SK-N-SH (cell line): ENCODE data around the gene TBC1D10B. TPM values are rescaled to one million over a fixed set of nuclear protein-coding genes. Genes with fewer than 3 reads are reported as not detected.

Experiments
- CTCF ChIA-PET: fragments of 300-600, 350-600 bp; formaldehyde crosslinking; extraction: SDS; loops from one replicate; lab custom pipeline; 2021; lab: Yijun Ruan, JAX
- POLR2A ChIA-PET: fragments of 350-600 bp; sonication (Branson Sonifier 250); formaldehyde crosslinking; extraction: SDS; loops from one replicate; lab custom pipeline; 2020; ENCODE audit warnings: antibody characterized with exemption, inconsistent platforms; lab: Yijun Ruan, JAX
- DNase-seq: peaks from one replicate; pipeline ENCODE4 v3.0.0; 2012
- H2AFZ ChIP-seq: fragments of 200-600 bp; sonication (generic); 2 replicates; pipeline ENCODE4 v1.8.1; 2016; ENCODE audit warnings: antibody characterized with exemption, mild to moderate bottlenecking, low read depth
- H3F3A ChIP-seq: fragments of 200-600 bp; sonication (generic); replicated peaks from 2 replicates; pipeline ENCODE3; 2016; ENCODE audit warnings: antibody characterized with exemption, mild to moderate bottlenecking; ENCODE audit not compliant: insufficient read depth
- H3K27ac ChIP-seq, 2 experiments: fragments of 200-500 bp in 1 of 2; fragments of 200-600 bp in 1 of 2; sonication (Bioruptor generic) in 1 of 2; sonication (generic), shearing (Covaris generic) in 1 of 2; 2 replicates each; pipeline versions ENCODE4 v1.5.1 to v1.6.1; 2014 to 2016; ENCODE audit warnings: low read depth in 2 of 2, inconsistent platforms in 1 of 2, low read length in 1 of 2, mild to moderate bottlenecking in 1 of 2, mixed read lengths in 1 of 2
- H3K27me3 ChIP-seq: fragments of 200-600 bp; sonication (generic), shearing (Covaris generic); 2 replicates; pipeline ENCODE4 v1.6.1; 2016; ENCODE audit warnings: mixed run types; ENCODE audit not compliant: insufficient read depth
- H3K36me3 ChIP-seq, 2 experiments: fragments of 200-500 bp in 1 of 2; fragments of 200-600 bp in 1 of 2; sonication (Bioruptor generic) in 1 of 2; sonication (generic) in 1 of 2; replicated peaks in 1 of 2; 2 replicates each; pipeline versions ENCODE3 to v1.5.1; 2014 to 2016; ENCODE audit warnings: low read length in 1 of 2, mild to moderate bottlenecking in 1 of 2; ENCODE audit not compliant: insufficient read depth in 2 of 2, control insufficient read depth in 1 of 2
- H3K4me1 ChIP-seq, 2 experiments: fragments of 200-500 bp in 1 of 2; fragments of 200-600 bp in 1 of 2; sonication (Bioruptor generic) in 1 of 2; sonication (generic), shearing (Covaris generic) in 1 of 2; 2 replicates each; pipeline versions ENCODE4 v1.5.1 to v1.6.1; 2014 to 2016; ENCODE audit warnings: low read depth in 1 of 2, low read length in 1 of 2, mixed run types in 1 of 2; ENCODE audit not compliant: insufficient read depth in 2 of 2, control insufficient read depth in 1 of 2
- H3K4me2 ChIP-seq: fragments of 200-600 bp; sonication (generic), shearing (Covaris generic); 2 replicates; pipeline ENCODE4 v1.6.1; 2017; ENCODE audit warnings: mixed run types
- H3K4me3 ChIP-seq, 2 experiments: fragments of 200-500 bp in 1 of 2; fragments of 200-600 bp in 1 of 2; sonication (Bioruptor generic) in 1 of 2; sonication (generic), shearing (Covaris generic) in 1 of 2; 2 replicates each; pipeline versions ENCODE4 v1.5.1 to v1.8.1; 2014 to 2016; ENCODE audit warnings: low read depth in 2 of 2, inconsistent platforms in 1 of 2, low read length in 1 of 2, mild to moderate bottlenecking in 1 of 2, mixed read lengths in 1 of 2, moderate library complexity in 1 of 2
- H3K79me2 ChIP-seq: fragments of 200-600 bp; sonication (generic); 2 replicates; pipeline ENCODE4 v1.8.1; 2017; ENCODE audit warnings: mild to moderate bottlenecking; ENCODE audit not compliant: insufficient read depth
- H3K9ac ChIP-seq: fragments of 200-600 bp; sonication (generic); 2 replicates; pipeline ENCODE4 v1.6.1; 2017; ENCODE audit warnings: mixed run types
- H3K9me2 ChIP-seq: fragments of 200-600 bp; sonication (generic); 2 replicates; pipeline ENCODE4 v1.6.1; 2017; ENCODE audit warnings: mixed run types
- H3K9me3 ChIP-seq: fragments of 200-600 bp; sonication (generic); 2 replicates; pipeline ENCODE4 v1.6.1; 2017; ENCODE audit warnings: mixed run types, mild to moderate bottlenecking, moderate library complexity
- H4K20me1 ChIP-seq: fragments of 200-600 bp; sonication (generic); 2 replicates; pipeline ENCODE4 v1.6.1; 2017; ENCODE audit warnings: mild to moderate bottlenecking, mixed run types; ENCODE audit not compliant: insufficient read depth
- CHD2 ChIP-seq: fragments of 150-350 bp; IDR thresholded peaks from 2 replicates; pipeline ENCODE4 v1.6.1; 2018; ENCODE audit warnings: low read length; ENCODE audit not compliant: partially characterized antibody
- EZH2phosphoT487 ChIP-seq: fragments of 200-600 bp; sonication (generic); IDR thresholded peaks from 2 replicates; pipeline ENCODE4 v1.6.1; 2017; ENCODE audit warnings: low read depth, mixed run types, mild to moderate bottlenecking, antibody characterized with exemption, moderate library complexity, borderline replicate concordance
- GATA2 ChIP-seq: sonication (generic); formaldehyde crosslinking; IDR thresholded peaks from 2 replicates; pipeline ENCODE4 v1.5.0; 2020; ENCODE audit warnings: mild to moderate bottlenecking, missing genetic modification reagents
- MEF2A ChIP-seq: IDR thresholded peaks from 2 replicates; pipeline ENCODE4 v1.4.0; 2012; ENCODE audit warnings: low read depth, borderline replicate concordance
- MXI1 ChIP-seq: IDR thresholded peaks from 2 replicates; pipeline ENCODE4 v1.6.1; 2012; ENCODE audit warnings: mild to moderate bottlenecking, low read depth, low read length, improper control_type of control experiment
- NFIC ChIP-seq: IDR thresholded peaks from 2 replicates; pipeline ENCODE4 v1.4.0; 2012; ENCODE audit warnings: borderline replicate concordance
- POLR2AphosphoS5 ChIP-seq: IDR thresholded peaks from 2 replicates; pipeline ENCODE4 v1.6.1; 2012; ENCODE audit warnings: low read depth, low read length
- RXRA ChIP-seq: IDR thresholded peaks from 2 replicates; pipeline ENCODE4 v1.4.0; 2012; ENCODE audit warnings: low read depth, mild to moderate bottlenecking, borderline replicate concordance
- SIN3A ChIP-seq: IDR thresholded peaks from 2 replicates; pipeline ENCODE4 v1.6.1; 2012; ENCODE audit warnings: low read depth, mild to moderate bottlenecking, low read length, moderate library complexity, borderline replicate concordance
- TAF1 ChIP-seq: IDR thresholded peaks from 2 replicates; pipeline ENCODE4 v1.6.1; 2012; ENCODE audit warnings: low read depth, mild to moderate bottlenecking, low read length, moderate library complexity, borderline replicate concordance
- TEAD4 ChIP-seq: IDR thresholded peaks from 2 replicates; pipeline ENCODE4 v1.4.0; 2012; ENCODE audit warnings: mild to moderate bottlenecking, borderline replicate concordance; ENCODE audit not compliant: insufficient read depth
- YY1 ChIP-seq: IDR thresholded peaks from 2 replicates; pipeline ENCODE4 v1.4.0; 2012; ENCODE audit warnings: low read depth, mild to moderate bottlenecking
- WGBS: methylation state at CpG from one replicate; pipeline ENCODE4 v1.1.6; 2017; ENCODE audit warnings: low lambda C conversion rate; 5-methylcytosine and 5-hydroxymethylcytosine counted together
- polyA plus RNA-seq, 3 experiments: library from polyadenylated mRNA; depleted of rRNA; stranded (reverse); fragments of >200 nt; gene quantifications; 2 replicates each; pipeline ENCODE4 v1.2.3, GENCODE V29; 2012
- TF ChIP-seq, protein P1 (sequence below): IDR thresholded peaks from 2 replicates; pipeline ENCODE4 v1.4.0; 2012; ENCODE audit warnings: low read depth, borderline replicate concordance
- TF ChIP-seq, protein P2 (sequence below): fragments of 150-350 bp; IDR thresholded peaks from 2 replicates; pipeline ENCODE4 v1.6.1; 2016; ENCODE audit warnings: mild to moderate bottlenecking, low read depth, low read length
- TF ChIP-seq, protein P3 (sequence below): IDR thresholded peaks from 2 replicates; pipeline ENCODE4; 2012
- TF ChIP-seq, protein P4 (sequence below): IDR thresholded peaks from 2 replicates; pipeline ENCODE4 v1.6.1; 2012; ENCODE audit warnings: mild to moderate bottlenecking, low read depth, low read length, moderate library complexity
- TF ChIP-seq, protein P5 (sequence below): IDR thresholded peaks from 2 replicates; pipeline ENCODE4 v1.4.0; 2012; ENCODE audit warnings: low read depth
- TF ChIP-seq, protein P6 (sequence below): fragments of 150-350 bp; IDR thresholded peaks from 2 replicates; pipeline ENCODE4 v1.6.1; 2017; ENCODE audit warnings: antibody characterized with exemption, low read length, low read depth, borderline replicate concordance

Gene TBC1D10B
- polyA plus RNA-seq, 1 of the 3 experiments (the other 2 are of a cell fraction): 20.5 TPM

DNA sequence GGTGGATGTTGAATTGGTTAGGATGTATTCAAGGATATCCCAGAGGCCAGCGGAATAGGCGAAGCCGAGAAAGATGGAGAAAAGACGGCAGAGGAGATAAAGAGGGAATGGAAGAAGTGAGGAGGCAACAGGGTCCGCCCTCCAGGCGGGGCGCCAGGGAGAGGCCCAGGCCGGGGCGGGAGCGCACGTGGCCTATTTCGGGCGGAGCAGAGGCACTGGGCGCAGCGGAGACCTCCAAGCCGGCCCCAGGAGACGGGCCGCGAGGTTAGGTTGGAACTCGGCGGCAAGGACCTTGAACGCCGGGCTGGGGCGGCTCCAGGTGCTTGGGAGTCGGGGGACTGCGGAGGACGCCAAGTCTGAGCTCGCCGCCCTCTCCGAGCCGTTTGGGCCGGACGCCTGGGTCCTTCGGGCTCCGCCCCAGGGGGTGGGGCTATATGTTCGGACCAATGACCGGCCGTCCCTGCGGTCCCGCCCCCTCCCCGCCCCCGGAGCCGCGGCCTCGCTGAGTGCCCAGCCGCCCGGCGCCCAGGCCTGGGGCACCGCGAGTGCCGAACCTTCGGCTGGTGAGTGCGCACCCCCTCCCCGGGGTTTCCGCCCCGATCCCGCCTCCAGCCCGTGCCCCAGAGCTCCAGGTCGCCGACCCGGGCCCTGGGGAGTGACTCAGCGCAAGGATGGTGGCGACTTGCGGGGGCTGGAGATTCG is 37.0 kb upstream of the TBC1D10B start, which contains the start of gene ZNF771:
Gene ZNF771, plus strand, starts transcription at position 505 of the 702 bp plus-strand sequence. CDS start 448 bp downstream, outside the sequence.
- Histone ChIP-seq H3K9me3 (no peaks in the 10 kb centered on the region), H3K79me2 (peaks cover 30% of the 10 kb centered on the region), H2AFZ (peak within 1 kb of the TSS; percentile 68), H3F3A (peaks cover 16% of the 10 kb centered on the region), H4K20me1 (no peaks in the 10 kb centered on the region), H3K4me2 (peak within 1 kb of the TSS; percentile 97), H3K36me3 (peaks cover 4 to 9% of the 10 kb centered on the region in 2 experiments), H3K27me3 (no peaks in the 10 kb centered on the region), H3K9me2 (no peaks in the 10 kb centered on the region), H3K27ac (peak within 1 kb of the TSS; percentile 73 to 74), H3K4me3 (peak within 1 kb of the TSS; percentile 69 to 99), H3K4me1 (peaks cover 8 to 15% of the 10 kb centered on the region in 2 experiments; a peak in 2 of 4 replicates), H3K9ac (peak within 1 kb of the TSS; percentile 93)
- ChIA-PET CTCF (interaction anchor here (0.8 to 4.8 kb wide), 6 partner anchors 8 to 53 kb away, joined by 3 to 38 read pairs (median 18); partner anchors contain the start of genes CD2BP2 and ZNF48), POLR2A (interaction anchor here (1.2 to 2.5 kb wide), 6 partner anchors 9 to 53 kb away, joined by 4 to 17 read pairs (median 8); partner anchors contain the start of genes CD2BP2, TBC1D10B and ZNF48)
- TF ChIP-seq EZH2phosphoT487 (no peak), TAF1 (peak; percentile 88), CHD2 (no peak), SIN3A (peak; percentile 47; the same call in 1 of the 2 replicates), NFIC (peak; percentile 29; the same call in 1 of the 2 replicates), YY1 (no peak), MEF2A (no peak), POLR2AphosphoS5 (peak; percentile 86), GATA2 (CRISPR knock-in tag) (no peak; the same call in 1 of the 2 replicates), MXI1 (peak; percentile 96), TEAD4 (0 out of 2 replicates have a peak, but pooled peaks have one; percentile 26), RXRA (no peak; the same call in 1 of the 2 replicates)
- TF ChIP-seq, protein P1, sequence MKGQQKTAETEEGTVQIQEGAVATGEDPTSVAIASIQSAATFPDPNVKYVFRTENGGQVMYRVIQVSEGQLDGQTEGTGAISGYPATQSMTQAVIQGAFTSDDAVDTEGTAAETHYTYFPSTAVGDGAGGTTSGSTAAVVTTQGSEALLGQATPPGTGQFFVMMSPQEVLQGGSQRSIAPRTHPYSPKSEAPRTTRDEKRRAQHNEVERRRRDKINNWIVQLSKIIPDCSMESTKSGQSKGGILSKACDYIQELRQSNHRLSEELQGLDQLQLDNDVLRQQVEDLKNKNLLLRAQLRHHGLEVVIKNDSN: peak; percentile 84
- TF ChIP-seq, protein P2, sequence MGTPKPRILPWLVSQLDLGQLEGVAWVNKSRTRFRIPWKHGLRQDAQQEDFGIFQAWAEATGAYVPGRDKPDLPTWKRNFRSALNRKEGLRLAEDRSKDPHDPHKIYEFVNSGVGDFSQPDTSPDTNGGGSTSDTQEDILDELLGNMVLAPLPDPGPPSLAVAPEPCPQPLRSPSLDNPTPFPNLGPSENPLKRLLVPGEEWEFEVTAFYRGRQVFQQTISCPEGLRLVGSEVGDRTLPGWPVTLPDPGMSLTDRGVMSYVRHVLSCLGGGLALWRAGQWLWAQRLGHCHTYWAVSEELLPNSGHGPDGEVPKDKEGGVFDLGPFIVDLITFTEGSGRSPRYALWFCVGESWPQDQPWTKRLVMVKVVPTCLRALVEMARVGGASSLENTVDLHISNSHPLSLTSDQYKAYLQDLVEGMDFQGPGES: no peak
- TF ChIP-seq, protein P3, sequence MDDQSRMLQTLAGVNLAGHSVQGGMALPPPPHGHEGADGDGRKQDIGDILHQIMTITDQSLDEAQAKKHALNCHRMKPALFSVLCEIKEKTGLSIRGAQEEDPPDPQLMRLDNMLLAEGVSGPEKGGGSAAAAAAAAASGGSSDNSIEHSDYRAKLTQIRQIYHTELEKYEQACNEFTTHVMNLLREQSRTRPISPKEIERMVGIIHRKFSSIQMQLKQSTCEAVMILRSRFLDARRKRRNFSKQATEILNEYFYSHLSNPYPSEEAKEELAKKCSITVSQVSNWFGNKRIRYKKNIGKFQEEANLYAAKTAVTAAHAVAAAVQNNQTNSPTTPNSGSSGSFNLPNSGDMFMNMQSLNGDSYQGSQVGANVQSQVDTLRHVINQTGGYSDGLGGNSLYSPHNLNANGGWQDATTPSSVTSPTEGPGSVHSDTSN: no peak
- TF ChIP-seq, protein P4, sequence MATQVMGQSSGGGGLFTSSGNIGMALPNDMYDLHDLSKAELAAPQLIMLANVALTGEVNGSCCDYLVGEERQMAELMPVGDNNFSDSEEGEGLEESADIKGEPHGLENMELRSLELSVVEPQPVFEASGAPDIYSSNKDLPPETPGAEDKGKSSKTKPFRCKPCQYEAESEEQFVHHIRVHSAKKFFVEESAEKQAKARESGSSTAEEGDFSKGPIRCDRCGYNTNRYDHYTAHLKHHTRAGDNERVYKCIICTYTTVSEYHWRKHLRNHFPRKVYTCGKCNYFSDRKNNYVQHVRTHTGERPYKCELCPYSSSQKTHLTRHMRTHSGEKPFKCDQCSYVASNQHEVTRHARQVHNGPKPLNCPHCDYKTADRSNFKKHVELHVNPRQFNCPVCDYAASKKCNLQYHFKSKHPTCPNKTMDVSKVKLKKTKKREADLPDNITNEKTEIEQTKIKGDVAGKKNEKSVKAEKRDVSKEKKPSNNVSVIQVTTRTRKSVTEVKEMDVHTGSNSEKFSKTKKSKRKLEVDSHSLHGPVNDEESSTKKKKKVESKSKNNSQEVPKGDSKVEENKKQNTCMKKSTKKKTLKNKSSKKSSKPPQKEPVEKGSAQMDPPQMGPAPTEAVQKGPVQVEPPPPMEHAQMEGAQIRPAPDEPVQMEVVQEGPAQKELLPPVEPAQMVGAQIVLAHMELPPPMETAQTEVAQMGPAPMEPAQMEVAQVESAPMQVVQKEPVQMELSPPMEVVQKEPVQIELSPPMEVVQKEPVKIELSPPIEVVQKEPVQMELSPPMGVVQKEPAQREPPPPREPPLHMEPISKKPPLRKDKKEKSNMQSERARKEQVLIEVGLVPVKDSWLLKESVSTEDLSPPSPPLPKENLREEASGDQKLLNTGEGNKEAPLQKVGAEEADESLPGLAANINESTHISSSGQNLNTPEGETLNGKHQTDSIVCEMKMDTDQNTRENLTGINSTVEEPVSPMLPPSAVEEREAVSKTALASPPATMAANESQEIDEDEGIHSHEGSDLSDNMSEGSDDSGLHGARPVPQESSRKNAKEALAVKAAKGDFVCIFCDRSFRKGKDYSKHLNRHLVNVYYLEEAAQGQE: 0 out of 2 replicates have a peak, but pooled peaks have one; percentile 9
- TF ChIP-seq, protein P5, sequence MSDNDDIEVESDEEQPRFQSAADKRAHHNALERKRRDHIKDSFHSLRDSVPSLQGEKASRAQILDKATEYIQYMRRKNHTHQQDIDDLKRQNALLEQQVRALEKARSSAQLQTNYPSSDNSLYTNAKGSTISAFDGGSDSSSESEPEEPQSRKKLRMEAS: peak; percentile 89
- TF ChIP-seq, protein P6, sequence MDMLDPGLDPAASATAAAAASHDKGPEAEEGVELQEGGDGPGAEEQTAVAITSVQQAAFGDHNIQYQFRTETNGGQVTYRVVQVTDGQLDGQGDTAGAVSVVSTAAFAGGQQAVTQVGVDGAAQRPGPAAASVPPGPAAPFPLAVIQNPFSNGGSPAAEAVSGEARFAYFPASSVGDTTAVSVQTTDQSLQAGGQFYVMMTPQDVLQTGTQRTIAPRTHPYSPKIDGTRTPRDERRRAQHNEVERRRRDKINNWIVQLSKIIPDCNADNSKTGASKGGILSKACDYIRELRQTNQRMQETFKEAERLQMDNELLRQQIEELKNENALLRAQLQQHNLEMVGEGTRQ: peak; percentile 40; the same call in 1 of the 2 replicates
- WGBS: 9% methylated on average over 12 of the region's 65 CpGs
- peak; percentile 96 for DNase-seq
